ENCODE measurements around the gene SPPL2C.

The SPPL2C gene

GRCh38 chr17:45895969-45896785, 51.5 kb downstream of the SPPL2C start:
- no peak overlapping the region for H3K4me3 ChIP-seq (ENCODE audit: low read depth, low read length)
- TF ChIP-seq CTCF (IDR thresholded peaks at IDR 0.05; ENCODE audit: low read depth, low read length), result no peak
